HG03432 (cell line): ENCODE measurements around the gene CRADD.

Experiments
- ATAC-seq: cut with Tn5 transposase; IDR thresholded peaks from one replicate; pipeline ENCODE4 v1.9.1; 2021; ENCODE audit warnings: mild to moderate bottlenecking, moderate library complexity; ENCODE audit not compliant: unreplicated experiment

CRADD gene

GRCh38 chr12:93892423-93893268 lies 215.5 kb downstream of the CRADD start:
- no peak for ATAC-seq

- no peak for ATAC-seq
These were observed 217.4 kb downstream of the CRADD start for GRCh38 chr12:93894391-93895088.

- ATAC-seq = no peak
These were observed 217.9 kb downstream of the CRADD start for GRCh38 chr12:93895089-93895445.

GRCh38 chr12:93896427-93896826 lies 219.3 kb downstream of the CRADD start:
- no peak for ATAC-seq

- no peak for ATAC-seq
These were observed 219.8 kb downstream of the CRADD start for GRCh38 chr12:93896952-93897351.

- ATAC-seq = no peak
These were observed 224.6 kb downstream of the CRADD start for GRCh38 chr12:93901739-93902138.

- ATAC-seq = no peak
These were observed 225.0 kb downstream of the CRADD start for GRCh38 chr12:93902192-93902591.

- ATAC-seq = no peak
These were observed 225.8 kb downstream of the CRADD start for GRCh38 chr12:93902736-93903562.

GRCh38 chr12:93904124-93904523 lies 226.9 kb downstream of the CRADD start:
- no peak for ATAC-seq

- ATAC-seq = no peak
These were observed 231.1 kb downstream of the CRADD start for GRCh38 chr12:93908264-93908663.

- ATAC-seq = no peak
These were observed 231.8 kb downstream of the CRADD start for GRCh38 chr12:93908846-93909567.

- no peak for ATAC-seq
These were observed 234.2 kb downstream of the CRADD start for GRCh38 chr12:93911396-93911795.

- ATAC-seq = no peak
These were observed 235.0 kb downstream of the CRADD start for GRCh38 chr12:93912086-93912733.

GRCh38 chr12:93913845-93914244 lies 236.7 kb downstream of the CRADD start:
- no peak for ATAC-seq

- ATAC-seq = no peak
These were observed 237.1 kb downstream of the CRADD start for GRCh38 chr12:93914281-93914680.

GRCh38 chr12:93915411-93915810 lies 238.2 kb downstream of the CRADD start:
- no peak for ATAC-seq

- ATAC-seq = no peak
These were observed 239.2 kb downstream of the CRADD start for GRCh38 chr12:93916402-93916801.

GRCh38 chr12:93918262-93918661 lies 241.1 kb downstream of the CRADD start:
- no peak for ATAC-seq

GRCh38 chr12:93918900-93919299 lies 241.7 kb downstream of the CRADD start:
- no peak for ATAC-seq

- ATAC-seq = no peak
These were observed 244.3 kb downstream of the CRADD start for GRCh38 chr12:93921521-93921920.
